ENCODE measurements around the gene LMF2.

The LMF2 gene

DNA sequence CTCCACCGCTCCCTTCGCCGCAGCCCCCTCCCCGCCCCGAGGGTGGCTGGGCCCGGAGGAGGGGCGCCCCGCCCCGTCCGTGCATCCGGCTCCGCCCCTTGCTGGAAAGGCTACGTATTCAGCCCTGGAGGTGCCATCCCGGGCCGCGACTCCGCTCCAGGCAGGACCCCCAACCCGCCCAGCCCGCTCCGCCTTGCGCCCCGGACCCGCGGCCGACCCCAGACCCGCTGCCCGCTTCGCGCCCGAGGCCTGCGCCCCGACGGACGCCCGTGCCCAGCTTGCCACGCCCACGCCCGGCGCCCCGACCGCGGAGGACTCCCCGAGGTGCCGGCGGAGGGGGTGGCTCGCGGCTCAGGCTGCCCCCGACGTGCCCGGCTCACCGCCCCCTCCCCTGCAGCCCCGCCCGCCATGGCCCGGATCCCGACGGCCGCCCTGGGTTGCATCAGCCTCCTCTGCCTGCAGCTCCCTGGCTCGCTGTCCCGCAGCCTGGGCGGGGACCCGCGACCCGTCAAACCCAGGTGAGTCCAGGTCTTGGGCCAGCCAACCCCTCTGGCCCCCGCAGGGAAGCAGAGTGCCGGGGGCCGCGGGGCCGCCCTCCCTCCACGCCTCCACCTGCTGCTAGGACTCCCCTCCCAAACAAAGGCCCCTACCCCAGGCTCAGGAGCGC is 25.9 kb downstream of the LMF2 start, which contains the start of gene ADM2:
ADM2 (plus strand) TSS at position 104 of the 667 bp plus-strand sequence; CDS start at position 409, 305 bp downstream.
- DNase-seq (ENCODE audit: low read depth), result peak; percentile 41

DNA sequence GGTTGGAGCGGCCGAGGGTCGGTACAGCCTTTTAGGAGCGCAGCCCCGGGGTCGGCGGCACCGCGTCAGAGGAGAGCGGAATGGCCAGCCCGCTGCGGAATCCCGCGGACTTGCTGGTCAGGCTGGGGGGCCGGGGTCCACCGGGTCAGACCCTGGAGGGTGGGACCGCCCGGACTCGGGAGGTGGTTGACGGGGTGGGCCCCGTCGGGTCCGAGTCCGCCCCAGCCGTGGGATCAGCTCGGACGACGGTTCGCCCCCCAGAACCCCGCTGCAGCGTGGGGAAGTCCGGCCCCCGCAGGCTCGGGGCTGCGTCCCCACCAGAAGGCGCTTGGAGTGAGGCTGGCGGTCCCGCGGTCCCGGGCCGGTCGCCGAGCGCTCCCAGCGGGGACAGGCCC is 26.5 kb downstream of the LMF2 start:
- DNase-seq (ENCODE audit: low read depth), result no peak

DNA sequence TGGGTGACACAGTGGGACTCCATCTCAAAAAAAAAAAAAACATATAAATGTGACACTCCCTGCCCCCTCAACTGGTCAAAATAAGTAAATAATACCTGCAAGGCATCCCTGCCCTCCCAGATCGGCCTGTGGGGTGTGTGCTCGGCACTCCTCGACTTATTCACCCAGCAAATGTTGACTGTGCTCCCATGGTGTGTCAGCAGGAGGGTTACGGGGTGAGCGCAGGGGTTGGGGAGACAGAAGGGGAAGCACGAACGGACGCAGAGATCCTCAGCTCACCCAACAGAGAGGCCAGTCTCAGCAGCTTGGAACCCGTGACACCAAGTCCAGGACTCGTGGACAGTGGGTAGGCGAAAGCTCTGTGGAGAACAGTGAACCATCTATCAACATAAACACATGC is 27.8 kb downstream of the LMF2 start:
- DNase-seq (ENCODE audit: low read depth), result no peak

- DNase-seq (ENCODE audit: low read depth), result no peak
Observed at GRCh38 chr22:50477923-50478322, 29.6 kb downstream of the LMF2 start.

DNA sequence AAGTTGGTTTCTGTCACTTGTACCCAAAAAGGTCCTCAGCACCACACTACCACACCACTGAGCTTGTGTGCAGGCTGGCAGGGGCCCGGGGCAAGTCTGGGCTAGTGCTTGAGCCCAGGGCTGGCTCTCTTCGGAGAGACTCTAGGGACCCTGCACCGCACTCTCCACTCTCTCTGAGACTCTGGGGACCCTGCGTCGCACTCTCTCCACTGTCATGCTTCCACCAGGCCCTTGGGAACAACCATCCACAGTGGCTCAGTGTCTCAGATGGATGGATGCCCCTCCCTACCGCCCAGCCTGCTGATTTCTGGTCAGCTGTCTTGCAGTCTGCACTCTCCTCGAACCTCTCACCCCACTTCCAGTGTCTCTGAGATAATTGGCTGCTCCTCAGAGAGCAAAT is 30.6 kb downstream of the LMF2 start:
- DNase-seq (ENCODE audit: low read depth), result no peak

- DNase-seq (ENCODE audit: low read depth), result no peak
Observed at GRCh38 chr22:50475652-50476002, 31.9 kb downstream of the LMF2 start.

GRCh38 chr22:50474710-50475651 is 32.5 kb downstream of the LMF2 start, which contains the start of gene SBF1:
Gene SBF1 (minus strand): TSS chr22:50475035. CDS start chr22:50474840, 195 bp downstream.
- peak; percentile 81 for DNase-seq (ENCODE audit: low read depth)

DNA sequence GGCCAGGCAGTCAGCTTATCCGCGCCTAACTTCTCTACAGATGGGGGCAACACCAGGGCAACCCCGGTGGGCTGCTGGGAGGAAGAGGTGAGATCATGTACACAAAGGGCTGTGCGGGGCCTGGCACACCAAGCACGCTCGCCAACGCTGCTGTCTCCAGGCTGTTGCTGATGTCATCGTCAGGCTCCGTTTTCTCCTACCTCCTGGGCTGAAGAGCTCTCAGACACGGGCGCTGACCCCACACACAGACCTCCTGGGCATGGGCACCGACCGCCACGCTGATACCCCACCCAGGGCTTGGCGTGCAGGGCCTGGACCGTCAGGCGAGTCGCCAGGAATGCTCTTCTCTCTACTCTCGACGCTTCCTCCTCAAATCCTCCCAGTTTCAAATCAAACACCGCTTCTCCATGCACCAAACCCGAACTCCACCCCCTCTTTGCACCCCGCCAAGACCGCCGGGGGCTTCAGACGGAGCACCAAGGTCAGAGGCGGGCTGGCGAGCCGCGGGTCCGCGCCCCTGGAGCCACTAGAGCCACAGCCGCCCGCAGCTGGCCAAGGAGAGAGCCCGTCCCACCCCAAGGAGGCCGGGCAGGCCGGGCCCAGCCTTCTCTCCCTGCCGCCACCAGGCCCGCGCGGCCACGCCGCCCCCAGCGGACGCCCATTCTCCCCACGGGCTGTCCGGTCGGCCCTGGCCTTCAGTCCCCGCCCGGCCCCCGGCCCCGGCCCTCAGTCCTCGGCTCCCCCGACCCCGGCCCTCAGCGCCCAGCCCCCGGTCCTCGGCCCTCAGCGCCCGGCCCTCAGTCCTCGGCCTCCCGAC is 33.4 kb downstream of the LMF2 start:
- DNase-seq (ENCODE audit: low read depth), result no peak

GRCh38 chr22:50473088-50473487 is 34.4 kb downstream of the LMF2 start:
- DNase-seq (ENCODE audit: low read depth), result no peak

GRCh38 chr22:50471962-50472361 is 35.5 kb downstream of the LMF2 start:
- no peak for DNase-seq (ENCODE audit: low read depth)

GRCh38 chr22:50471197-50471847 is 36.2 kb downstream of the LMF2 start:
- no peak for DNase-seq (ENCODE audit: low read depth)

DNA sequence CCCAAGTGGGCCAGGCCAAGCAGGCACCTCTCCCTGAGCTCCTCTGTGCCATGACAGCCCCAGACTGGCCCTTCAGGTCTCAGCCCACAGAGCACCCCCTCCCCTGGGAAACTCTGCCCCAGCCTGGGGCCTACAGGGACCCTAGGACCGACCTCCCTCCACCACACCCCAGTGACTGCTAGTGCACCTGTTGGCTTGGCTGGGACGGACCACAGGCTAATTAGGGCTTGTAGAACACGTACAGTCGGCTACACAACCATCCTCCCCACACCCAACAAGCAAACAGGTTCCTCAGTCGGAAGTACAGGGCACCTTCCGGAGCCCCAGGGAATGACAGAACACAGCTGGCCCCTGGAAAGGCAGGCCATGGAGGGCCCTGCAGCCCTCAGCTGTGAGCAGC is 37.0 kb downstream of the LMF2 start:
- DNase-seq (ENCODE audit: low read depth), result no peak

GRCh38 chr22:50469377-50470305 is 37.9 kb downstream of the LMF2 start:
- peak; percentile 95 for DNase-seq (ENCODE audit: low read depth)

DNA sequence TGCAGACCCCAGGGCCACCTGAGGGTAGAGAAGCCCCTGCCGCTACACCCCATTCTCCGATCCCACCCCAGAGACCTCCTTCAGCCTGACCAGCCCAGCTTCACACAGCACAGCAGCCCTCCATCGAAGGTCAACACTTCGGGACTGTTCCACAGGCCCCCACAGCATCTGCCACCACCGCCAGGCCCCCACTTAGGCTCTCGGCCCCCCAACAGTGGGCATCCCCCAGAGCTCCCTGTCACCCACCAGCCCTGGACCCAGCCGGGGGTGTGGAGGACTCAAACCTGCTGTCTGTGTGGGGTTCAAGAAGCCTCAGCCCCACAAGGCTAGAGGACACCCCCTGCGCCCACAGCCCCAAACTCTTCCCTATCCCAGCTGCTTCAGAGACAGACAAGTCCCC is 38.9 kb downstream of the LMF2 start:
- DNase-seq (ENCODE audit: low read depth), result no peak

- DNase-seq (ENCODE audit: low read depth), result no peak
Observed at GRCh38 chr22:50467773-50468440, 39.6 kb downstream of the LMF2 start.

DNA sequence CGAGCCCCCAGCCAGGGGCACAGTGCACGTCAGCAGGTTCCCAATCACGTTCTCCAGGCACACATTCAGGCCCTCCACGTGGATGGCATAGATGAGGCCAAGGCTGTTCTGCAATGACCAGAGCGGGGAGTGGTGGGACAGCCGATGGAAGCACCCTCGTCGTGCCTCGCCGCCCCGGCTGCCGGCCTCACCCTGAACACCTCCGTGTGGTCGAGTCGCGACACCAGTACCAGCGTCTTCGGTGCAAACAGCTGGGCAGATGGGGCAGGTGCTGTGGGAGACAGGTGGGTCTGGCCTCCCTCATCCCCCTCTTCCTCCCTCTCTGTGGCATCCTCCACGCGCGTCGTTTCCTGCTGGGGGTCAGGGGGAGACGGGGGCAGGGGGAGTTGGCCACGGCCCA is 40.2 kb downstream of the LMF2 start:
- no peak for DNase-seq (ENCODE audit: low read depth)

DNA sequence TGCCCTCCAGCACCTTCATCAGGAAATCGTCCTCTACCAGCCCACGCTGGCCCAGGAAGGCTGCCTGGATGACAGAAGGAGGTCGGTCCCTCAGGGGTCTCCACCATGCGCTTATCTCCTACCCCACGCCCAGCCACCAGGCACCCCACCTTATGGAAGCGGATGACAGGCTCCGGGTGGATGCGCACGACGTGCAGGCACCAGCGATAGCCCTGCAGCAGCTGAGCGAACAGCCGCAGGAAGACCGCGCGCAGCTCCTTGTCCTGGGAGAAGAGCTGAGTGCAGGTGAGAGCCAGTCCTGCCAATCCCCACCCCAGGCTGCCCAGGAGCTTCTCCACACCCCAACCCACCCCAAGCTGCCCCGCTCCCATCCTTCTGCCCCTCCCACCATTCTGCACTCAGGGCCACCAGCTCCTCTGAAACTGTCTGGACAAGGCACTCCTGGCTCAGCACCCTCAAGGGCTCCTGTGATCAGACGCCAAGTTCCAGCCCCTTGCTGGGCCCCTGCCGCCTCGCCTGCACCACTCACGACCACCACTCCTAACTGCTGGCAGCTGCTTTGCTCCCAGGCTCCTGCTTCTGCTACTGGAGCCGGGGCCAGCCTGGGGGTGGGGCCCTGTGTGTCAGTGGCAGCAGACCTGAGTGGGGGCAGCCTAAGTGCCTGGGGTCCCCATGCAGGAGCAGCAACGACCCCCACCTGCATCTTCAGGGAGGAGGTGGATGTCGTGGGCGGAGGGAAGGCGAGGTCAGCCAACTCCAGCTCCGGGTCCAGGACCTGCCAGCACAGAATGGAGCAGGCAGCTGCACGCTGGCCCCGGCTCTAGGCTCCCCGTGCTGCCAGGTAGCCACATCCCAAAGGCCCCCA is 42.2 kb downstream of the LMF2 start:
- no peak for DNase-seq (ENCODE audit: low read depth)

DNA sequence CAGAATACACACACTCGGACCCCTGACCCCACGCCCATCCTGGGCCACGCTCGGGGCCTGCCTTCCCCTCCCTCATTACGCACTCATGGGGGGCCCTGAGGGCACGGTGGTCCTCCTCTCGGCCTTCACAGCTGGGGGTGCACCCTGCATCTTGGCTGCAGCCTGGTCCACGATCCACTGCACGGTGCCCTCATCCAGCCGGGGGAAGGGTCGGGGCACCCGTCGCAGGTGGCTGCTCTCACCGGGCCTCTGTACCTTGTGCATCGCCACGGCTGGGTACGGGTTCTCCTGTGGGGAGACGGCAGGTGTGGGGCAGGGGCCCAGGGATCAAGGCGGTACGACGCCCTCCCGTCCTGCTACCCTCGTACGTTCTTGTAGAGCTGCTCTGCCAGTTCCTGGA is 43.1 kb downstream of the LMF2 start:
- DNase-seq (ENCODE audit: low read depth), result no peak
